Ishikawa (cell line): ENCODE results near the gene ANKRD42.

Experiments used
- CREB1 ChIP-seq: IDR thresholded peaks from 2 replicates; pipeline ENCODE4 v1.6.1; 2012; ENCODE audit warnings: low read depth
- EGR1 ChIP-seq: IDR thresholded peaks from 2 replicates; pipeline ENCODE4 v1.6.1; 2012
- FOXM1 ChIP-seq: IDR thresholded peaks from 2 replicates; pipeline ENCODE4 v1.6.1; 2012; ENCODE audit warnings: low read depth, borderline replicate concordance
- NFIC ChIP-seq: IDR thresholded peaks from 2 replicates; pipeline ENCODE4 v1.6.1; 2012
- RAD21 ChIP-seq: IDR thresholded peaks from 2 replicates; pipeline ENCODE4 v1.6.1; 2012; ENCODE audit warnings: low read depth
- TCF12 ChIP-seq: IDR thresholded peaks from 2 replicates; pipeline ENCODE4 v1.6.1; 2012; ENCODE audit warnings: low read depth
- TEAD4 ChIP-seq: IDR thresholded peaks from 2 replicates; pipeline ENCODE4 v1.6.1; 2012
- YY1 ChIP-seq: IDR thresholded peaks from 2 replicates; pipeline ENCODE4 v1.6.1; 2012; ENCODE audit warnings: low read depth
- TF ChIP-seq, protein P1 (sequence below): IDR thresholded peaks from 2 replicates; pipeline ENCODE4 v1.6.1; 2012
- TF ChIP-seq, protein P2 (sequence below): IDR thresholded peaks from 2 replicates; pipeline ENCODE4 v1.6.1; 2012; ENCODE audit warnings: low read depth, mild to moderate bottlenecking
- TF ChIP-seq, protein P3 (sequence below): IDR thresholded peaks from 2 replicates; pipeline ENCODE4 v1.6.1; 2012

ANKRD42 gene

DNA sequence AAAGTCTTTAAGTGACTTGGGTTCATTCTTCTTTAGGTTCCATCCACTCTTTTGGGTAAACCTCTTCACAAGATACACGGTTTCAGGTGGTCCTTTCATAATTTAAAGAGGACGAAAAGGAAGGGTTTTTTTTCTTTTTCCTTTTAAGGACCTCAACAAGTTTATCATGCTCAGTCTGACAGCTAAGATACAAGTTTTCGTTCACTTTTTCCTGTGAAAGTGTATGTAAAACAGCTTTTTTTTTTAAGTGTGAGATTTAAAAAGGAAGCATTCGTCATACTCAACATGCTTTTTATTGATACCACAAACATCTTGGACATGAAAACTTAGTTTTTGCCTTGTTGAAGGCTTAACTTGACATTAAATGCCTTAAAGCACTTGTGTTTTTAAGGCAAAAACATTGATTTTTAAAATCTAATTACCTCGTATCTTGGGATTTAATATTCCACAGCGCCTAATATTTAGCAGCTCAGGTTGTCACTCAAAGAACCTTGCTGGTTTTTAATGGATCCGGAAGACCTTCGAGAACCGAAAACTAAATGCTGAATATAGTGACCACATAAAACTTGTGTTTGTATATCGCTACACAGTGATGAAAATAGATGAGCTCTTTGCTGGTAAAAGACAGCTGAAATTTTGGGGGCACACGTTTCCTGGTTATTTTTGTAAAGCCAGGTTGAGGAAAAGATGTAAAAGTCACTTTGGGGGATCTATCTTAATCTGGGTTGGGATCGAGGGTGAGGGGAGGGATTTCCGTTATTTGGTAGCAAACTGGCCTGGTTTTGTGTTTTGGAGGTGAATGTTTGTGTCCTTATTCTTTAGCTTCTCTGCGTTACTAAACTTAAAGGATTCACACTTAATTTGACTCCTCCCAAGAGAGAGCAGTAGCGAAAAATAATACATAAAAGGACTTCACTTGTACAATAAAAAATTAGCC, 34.3 kb upstream of the ANKRD42 start:
- TF ChIP-seq TEAD4 = no peak
- no peak for TF ChIP-seq EGR1
- TF ChIP-seq, protein P1, sequence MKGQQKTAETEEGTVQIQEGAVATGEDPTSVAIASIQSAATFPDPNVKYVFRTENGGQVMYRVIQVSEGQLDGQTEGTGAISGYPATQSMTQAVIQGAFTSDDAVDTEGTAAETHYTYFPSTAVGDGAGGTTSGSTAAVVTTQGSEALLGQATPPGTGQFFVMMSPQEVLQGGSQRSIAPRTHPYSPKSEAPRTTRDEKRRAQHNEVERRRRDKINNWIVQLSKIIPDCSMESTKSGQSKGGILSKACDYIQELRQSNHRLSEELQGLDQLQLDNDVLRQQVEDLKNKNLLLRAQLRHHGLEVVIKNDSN = no peak
- no peak for TF ChIP-seq TCF12
- no peak for TF ChIP-seq FOXM1
- TF ChIP-seq, protein P2, sequence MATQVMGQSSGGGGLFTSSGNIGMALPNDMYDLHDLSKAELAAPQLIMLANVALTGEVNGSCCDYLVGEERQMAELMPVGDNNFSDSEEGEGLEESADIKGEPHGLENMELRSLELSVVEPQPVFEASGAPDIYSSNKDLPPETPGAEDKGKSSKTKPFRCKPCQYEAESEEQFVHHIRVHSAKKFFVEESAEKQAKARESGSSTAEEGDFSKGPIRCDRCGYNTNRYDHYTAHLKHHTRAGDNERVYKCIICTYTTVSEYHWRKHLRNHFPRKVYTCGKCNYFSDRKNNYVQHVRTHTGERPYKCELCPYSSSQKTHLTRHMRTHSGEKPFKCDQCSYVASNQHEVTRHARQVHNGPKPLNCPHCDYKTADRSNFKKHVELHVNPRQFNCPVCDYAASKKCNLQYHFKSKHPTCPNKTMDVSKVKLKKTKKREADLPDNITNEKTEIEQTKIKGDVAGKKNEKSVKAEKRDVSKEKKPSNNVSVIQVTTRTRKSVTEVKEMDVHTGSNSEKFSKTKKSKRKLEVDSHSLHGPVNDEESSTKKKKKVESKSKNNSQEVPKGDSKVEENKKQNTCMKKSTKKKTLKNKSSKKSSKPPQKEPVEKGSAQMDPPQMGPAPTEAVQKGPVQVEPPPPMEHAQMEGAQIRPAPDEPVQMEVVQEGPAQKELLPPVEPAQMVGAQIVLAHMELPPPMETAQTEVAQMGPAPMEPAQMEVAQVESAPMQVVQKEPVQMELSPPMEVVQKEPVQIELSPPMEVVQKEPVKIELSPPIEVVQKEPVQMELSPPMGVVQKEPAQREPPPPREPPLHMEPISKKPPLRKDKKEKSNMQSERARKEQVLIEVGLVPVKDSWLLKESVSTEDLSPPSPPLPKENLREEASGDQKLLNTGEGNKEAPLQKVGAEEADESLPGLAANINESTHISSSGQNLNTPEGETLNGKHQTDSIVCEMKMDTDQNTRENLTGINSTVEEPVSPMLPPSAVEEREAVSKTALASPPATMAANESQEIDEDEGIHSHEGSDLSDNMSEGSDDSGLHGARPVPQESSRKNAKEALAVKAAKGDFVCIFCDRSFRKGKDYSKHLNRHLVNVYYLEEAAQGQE = no peak
- TF ChIP-seq NFIC = no peak

DNA sequence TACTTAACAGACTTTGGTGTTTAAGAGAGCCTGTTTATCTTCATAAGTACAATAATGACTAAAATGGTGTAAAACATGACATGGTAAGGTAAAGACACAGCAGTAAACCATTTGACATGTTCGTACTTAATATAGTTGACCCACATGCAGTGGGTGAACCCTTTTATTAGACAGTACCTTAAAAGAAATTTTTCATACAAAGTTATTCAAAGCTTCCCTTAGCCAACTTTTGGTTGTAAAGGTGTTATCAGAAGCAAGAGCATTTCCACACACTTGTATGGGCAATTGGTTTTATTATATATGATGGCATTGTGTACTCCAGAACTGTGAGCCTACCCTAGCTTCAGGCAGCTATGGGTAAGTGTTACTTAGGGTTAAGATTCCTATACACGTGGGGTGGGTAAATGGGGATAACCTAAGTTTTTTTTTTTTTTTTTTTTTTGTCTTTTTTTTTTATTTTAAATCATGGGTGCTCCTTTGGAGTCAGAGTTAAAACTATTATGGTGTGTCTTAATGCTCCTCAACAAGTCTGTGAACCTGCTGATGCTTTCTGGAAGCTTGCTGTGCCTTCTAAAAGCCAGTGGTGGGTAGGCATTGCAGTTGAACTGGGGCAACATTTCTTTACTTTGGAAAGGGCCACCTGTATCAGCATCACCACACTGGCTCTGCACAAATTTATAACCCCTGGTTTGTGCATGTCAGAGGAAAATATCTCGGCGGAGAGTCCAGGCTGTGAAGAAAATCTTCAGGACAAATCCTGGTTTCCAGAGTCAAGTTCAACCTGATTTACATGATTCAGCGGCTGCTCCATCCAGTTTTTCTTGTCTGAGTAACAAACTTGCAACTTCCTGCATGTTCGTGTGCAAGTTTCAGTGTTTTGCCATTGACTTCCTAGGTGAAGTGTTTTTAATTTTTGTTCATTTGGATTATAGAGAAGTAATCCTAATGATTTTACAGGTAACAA, 33.3 kb upstream of the ANKRD42 start:
- TF ChIP-seq TCF12 (no peak), RAD21 (no peak), FOXM1 (no peak)

DNA sequence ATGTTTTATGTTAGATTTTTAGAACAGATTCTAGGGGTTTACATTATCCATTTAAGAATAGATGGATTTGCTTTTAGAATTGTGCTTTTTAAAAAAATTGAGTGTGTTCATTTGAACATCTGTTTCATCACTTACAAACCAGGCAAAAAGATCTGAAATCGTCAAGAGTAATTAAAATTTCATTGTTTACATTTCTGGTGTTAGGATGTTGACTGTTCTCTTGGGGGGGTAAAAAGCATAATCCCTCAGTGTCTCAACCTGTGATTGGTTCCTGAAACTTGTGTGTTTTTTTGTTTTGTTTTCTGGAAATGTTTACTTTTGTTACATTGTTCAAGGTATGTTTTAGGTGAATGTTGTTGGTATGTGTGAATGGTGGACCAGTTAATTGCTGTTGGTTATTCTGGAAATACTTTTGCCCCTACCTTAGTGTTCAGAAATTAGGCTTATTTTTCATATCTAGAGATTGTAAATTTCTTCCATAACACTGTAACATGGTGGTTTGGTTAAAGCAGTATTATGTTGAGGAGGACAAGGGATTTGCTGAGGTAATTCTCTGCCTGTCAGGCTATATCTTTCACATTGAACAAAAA, 31.8 kb upstream of the ANKRD42 start:
- TF ChIP-seq, protein P1 = no peak

DNA sequence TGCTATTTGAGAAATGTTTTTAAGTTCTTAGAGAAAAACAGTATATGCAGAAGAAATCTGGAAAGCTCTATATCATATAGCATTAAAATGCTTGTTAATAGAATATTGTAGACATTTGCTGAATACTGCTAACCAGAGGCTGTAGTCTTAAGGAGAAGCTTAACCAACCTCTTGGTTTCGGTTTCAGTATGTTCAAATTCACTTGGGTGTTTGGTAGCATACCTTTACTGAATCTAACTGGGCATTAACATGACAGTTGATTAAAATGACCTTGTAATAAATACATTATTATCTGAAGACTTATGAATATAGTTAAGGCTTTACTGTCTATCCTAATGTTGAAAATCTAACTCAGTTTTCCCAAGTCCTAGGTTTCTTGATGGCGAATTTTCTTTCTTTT, 31.1 kb upstream of the ANKRD42 start:
- TF ChIP-seq RAD21 (no peak), YY1 (no peak), NFIC (no peak), FOXM1 (no peak), TCF12 (no peak), CREB1 (no peak), EGR1 (no peak)
- TF ChIP-seq, protein P1 = no peak
- TF ChIP-seq, protein P3, sequence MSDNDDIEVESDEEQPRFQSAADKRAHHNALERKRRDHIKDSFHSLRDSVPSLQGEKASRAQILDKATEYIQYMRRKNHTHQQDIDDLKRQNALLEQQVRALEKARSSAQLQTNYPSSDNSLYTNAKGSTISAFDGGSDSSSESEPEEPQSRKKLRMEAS = no peak
- TF ChIP-seq, protein P2 = no peak

DNA sequence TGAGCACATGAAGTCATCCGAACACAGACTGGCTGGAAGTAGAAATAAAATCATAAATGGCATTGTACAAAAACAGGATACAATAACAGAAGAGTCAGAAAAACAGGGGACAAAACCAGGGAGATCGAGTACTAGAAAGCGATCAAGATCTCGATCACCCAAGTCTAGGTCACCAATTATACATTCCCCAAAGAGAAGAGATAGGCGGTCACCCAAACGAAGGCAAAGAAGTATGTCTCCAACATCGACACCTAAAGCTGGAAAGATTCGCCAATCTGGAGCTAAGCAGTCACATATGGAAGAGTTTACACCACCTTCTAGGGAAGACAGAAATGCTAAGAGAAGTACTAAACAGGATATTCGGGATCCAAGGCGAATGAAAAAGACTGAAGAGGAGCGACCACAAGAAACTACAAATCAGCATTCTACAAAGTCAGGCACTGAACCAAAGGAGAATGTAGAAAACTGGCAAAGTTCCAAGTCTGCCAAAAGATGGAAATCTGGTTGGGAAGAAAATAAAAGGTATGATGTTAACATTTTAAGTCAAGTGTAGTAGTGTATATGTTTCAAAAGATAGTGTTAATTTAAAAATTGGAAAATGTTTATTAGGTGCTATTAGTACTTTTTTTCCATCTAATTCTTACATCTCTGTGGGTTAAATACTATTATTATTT, 27.2 kb upstream of the ANKRD42 start:
- TF ChIP-seq, protein P2 = no peak
- peak; percentile 39 for TF ChIP-seq NFIC
